Effector CD8-positive, alpha-beta T cell (primary cell): ENCODE data around the gene MTUS2.

Experiments used
- DNase-seq: peaks from one replicate; lab custom pipeline; 2025; lab: John Stamatoyannopoulos, UW

MTUS2 gene

GRCh38 chr13:29508130-29508875 is 688.2 kb downstream of the MTUS2 start:
- DNase-seq = peak; percentile 63

- DNase-seq = no peak
Observed at GRCh38 chr13:29508876-29509252, 688.7 kb downstream of the MTUS2 start.

GRCh38 chr13:29509999-29510589 is 690.0 kb downstream of the MTUS2 start:
- DNase-seq = no peak

GRCh38 chr13:29510651-29511084 is 690.5 kb downstream of the MTUS2 start:
- no peak for DNase-seq

GRCh38 chr13:29511106-29511796 is 691.1 kb downstream of the MTUS2 start:
- no peak for DNase-seq

GRCh38 chr13:29511980-29512379 is 691.8 kb downstream of the MTUS2 start:
- DNase-seq = no peak

- no peak for DNase-seq
Observed at GRCh38 chr13:29513002-29513980, 693.2 kb downstream of the MTUS2 start.

- DNase-seq = no peak
Observed at GRCh38 chr13:29513981-29514719, 694.0 kb downstream of the MTUS2 start.

- no peak for DNase-seq
Observed at GRCh38 chr13:29514720-29515310, 694.7 kb downstream of the MTUS2 start.

- DNase-seq = no peak
Observed at GRCh38 chr13:29515372-29515771, 695.2 kb downstream of the MTUS2 start.

GRCh38 chr13:29516012-29516411 is 695.9 kb downstream of the MTUS2 start:
- DNase-seq = no peak

- no peak for DNase-seq
Observed at GRCh38 chr13:29516880-29517279, 696.7 kb downstream of the MTUS2 start.

GRCh38 chr13:29519921-29520320 is 699.8 kb downstream of the MTUS2 start:
- DNase-seq = no peak

GRCh38 chr13:29520671-29521070 is 700.5 kb downstream of the MTUS2 start:
- DNase-seq = no peak

- no peak for DNase-seq
Observed at GRCh38 chr13:29521336-29521735, 701.2 kb downstream of the MTUS2 start.

GRCh38 chr13:29522044-29522685 is 702.0 kb downstream of the MTUS2 start:
- DNase-seq = no peak

- no peak for DNase-seq
Observed at GRCh38 chr13:29523199-29523961, 703.2 kb downstream of the MTUS2 start.

- no peak for DNase-seq
Observed at GRCh38 chr13:29524176-29524575, 704.0 kb downstream of the MTUS2 start.

- no peak for DNase-seq
Observed at GRCh38 chr13:29524641-29525040, 704.5 kb downstream of the MTUS2 start.
